RWPE2 (cell line): Measurements from ENCODE around the gene CDK5R2.

Source experiments
- ATAC-seq: fragments of 200-7000 bp; cut with Tn5 transposase; 3 replicates; pipeline ENCODE4 v1.9.1; 2021; ENCODE audit warnings: low read depth
- DNase-seq: peaks from one replicate; pipeline ENCODE4 v3.0.0-alpha.2; 2020; ENCODE audit warnings: low spot score
- H3K27ac ChIP-seq: fragments of 450-650 bp; 2 replicates; pipeline ENCODE4 v1.5.1; 2017; ENCODE audit warnings: mild to moderate bottlenecking; ENCODE audit not compliant: poor library complexity, severe bottlenecking
- H3K27me3 ChIP-seq: fragments of 250-450 bp; sonication (Bioruptor Pico); 2 replicates; pipeline ENCODE4 v1.5.1; 2021; ENCODE audit warnings: mild to moderate bottlenecking, moderate library complexity; ENCODE audit not compliant: insufficient read depth, poor library complexity, severe bottlenecking
- H3K36me3 ChIP-seq: fragments of 250-450 bp; sonication (Bioruptor Pico); 2 replicates; pipeline ENCODE4 v1.5.1; 2020; ENCODE audit warnings: low read depth, mild to moderate bottlenecking, moderate library complexity
- H3K4me1 ChIP-seq: fragments of 250-450 bp; sonication (Bioruptor Pico); 2 replicates; pipeline ENCODE4 v1.5.1; 2021; ENCODE audit warnings: mild to moderate bottlenecking, moderate library complexity; ENCODE audit not compliant: insufficient read depth, poor library complexity, severe bottlenecking
- H3K4me3 ChIP-seq: fragments of 250-450 bp; sonication (Bioruptor Pico); 2 replicates; pipeline ENCODE4 v1.5.1; 2021; ENCODE audit warnings: mild to moderate bottlenecking, moderate library complexity; ENCODE audit not compliant: severe bottlenecking
- H3K9me3 ChIP-seq: fragments of 250-450 bp; sonication (Bioruptor Pico); 2 replicates; pipeline ENCODE4 v1.5.1; 2021; ENCODE audit warnings: mild to moderate bottlenecking, moderate library complexity; ENCODE audit not compliant: severe bottlenecking
- CTCF ChIP-seq: fragments of 450-650 bp; IDR thresholded peaks from one replicate; pipeline ENCODE4 v1.5.1; 2017; ENCODE audit warnings: mild to moderate bottlenecking, moderate library complexity; ENCODE audit not compliant: poor library complexity, severe bottlenecking

The CDK5R2 gene

DNA sequence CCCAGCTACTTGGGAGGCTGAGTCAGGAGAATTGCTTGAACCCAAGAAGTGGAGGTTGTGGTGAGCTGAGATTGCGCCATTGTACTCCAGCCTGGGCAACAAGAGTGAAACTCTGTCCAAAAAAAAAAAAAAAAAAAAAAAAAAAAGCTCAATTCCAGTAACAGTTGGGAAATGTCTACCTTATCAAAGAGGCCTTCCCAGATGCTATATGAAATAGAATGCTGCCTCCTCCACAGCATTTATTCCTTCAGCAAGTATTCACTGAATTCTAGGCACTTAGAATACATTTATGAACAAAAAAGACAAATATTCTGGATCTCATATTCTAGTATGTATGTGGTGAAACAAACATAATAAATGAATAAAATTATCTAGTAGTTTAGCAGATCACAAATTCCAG is 12.8 kb upstream of the CDK5R2 start:
- ATAC-seq (no peak), DNase-seq (no peak)
- TF ChIP-seq CTCF, result no peak
- Histone ChIP-seq H3K9me3 (peaks cover 2% of the 10 kb centered on the region), H3K4me1 (no peaks in the 10 kb centered on the region), H3K27me3 (peaks cover 9% of the 10 kb centered on the region), H3K4me3 (no peak overlapping the region), H3K36me3 (no peaks in the 10 kb centered on the region), H3K27ac (no peak overlapping the region)

DNA sequence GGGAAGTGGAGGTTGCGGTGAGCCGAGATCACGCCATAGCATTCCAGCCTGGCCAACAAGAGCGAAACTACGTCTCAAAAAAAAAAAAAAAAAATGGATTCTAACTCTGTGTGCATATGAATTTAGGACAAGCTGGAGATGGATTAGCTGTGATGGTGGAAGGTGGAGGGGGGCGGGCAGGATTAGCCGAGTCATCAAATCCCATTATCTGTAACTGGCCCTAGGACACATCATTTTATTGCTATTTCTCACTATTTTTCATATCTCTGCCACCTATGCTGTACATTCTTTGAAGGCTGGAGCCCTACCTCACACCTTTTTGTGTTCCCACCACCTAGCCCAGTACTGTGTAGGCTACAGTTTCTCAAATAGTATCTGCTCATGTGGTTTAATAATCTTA is 7.3 kb upstream of the CDK5R2 start:
- Histone ChIP-seq H3K27me3 (peaks cover 8% of the 10 kb centered on the region), H3K4me1 (no peaks in the 10 kb centered on the region), H3K9me3 (no peaks in the 10 kb centered on the region), H3K27ac (no peak overlapping the region), H3K4me3 (no peak overlapping the region), H3K36me3 (no peaks in the 10 kb centered on the region)
- DNase-seq (no peak), ATAC-seq (no peak)
- no peak for TF ChIP-seq CTCF

DNA sequence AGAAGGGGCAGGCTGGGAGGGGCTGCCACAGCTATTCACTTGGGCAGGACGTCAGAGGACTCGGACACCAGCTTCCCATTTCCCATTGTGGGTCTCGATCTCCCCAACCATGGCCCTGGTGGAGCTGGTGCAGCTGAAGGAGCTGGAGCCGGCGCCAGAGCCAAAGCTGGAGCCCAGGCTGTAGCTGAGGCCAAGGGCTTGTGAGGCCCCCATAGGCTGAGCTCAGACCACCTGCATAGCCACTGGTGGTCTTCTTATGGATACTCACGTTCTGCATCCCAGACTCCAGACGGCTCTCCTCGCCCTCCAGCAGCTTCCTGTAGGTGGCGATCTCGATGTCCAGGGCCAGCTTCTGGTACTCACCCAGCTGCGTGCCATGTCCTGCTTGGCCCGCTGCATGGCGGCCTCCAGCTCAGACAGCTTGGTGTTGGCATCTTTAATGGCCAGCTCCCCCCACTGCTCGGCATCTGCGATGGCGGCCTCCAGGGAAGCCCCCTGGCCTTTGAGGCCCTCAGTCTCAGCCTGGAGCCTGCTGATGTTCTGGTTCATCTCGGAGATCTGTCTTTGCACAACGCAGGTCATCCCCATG is 6.0 kb upstream of the CDK5R2 start:
- H3K27ac ChIP-seq, result no peak overlapping the region
- no peak overlapping the region for H3K4me3 ChIP-seq
- H3K4me1 ChIP-seq, result no peaks in the 10 kb centered on the region
- DNase-seq (no peak), ATAC-seq (no peak)
- no peaks in the 10 kb centered on the region for H3K36me3 ChIP-seq
- peaks cover 8% of the 10 kb centered on the region for H3K27me3 ChIP-seq
- TF ChIP-seq CTCF, result no peak
- no peaks in the 10 kb centered on the region for H3K9me3 ChIP-seq

- Histone ChIP-seq H3K9me3 (no peaks in the 10 kb centered on the region), H3K27me3 (peaks cover 14% of the 10 kb centered on the region), H3K27ac (no peak overlapping the region), H3K4me3 (no peak overlapping the region), H3K36me3 (no peaks in the 10 kb centered on the region), H3K4me1 (no peaks in the 10 kb centered on the region)
- DNase-seq, result no peak
- ATAC-seq, result no peak
- TF ChIP-seq CTCF, result no peak
Observed at GRCh38 chr2:218954541-218955300, 4.7 kb upstream of the CDK5R2 start.

GRCh38 chr2:218956039-218956438 is 3.4 kb upstream of the CDK5R2 start:
- Histone ChIP-seq H3K9me3 (no peaks in the 10 kb centered on the region), H3K36me3 (no peaks in the 10 kb centered on the region), H3K27ac (no peak overlapping the region), H3K4me1 (no peaks in the 10 kb centered on the region), H3K4me3 (no peak overlapping the region), H3K27me3 (peaks cover 26% of the 10 kb centered on the region)
- ATAC-seq (no peak), DNase-seq (no peak)
- TF ChIP-seq CTCF, result no peak
